BLaER1 (cell line): ENCODE results near the gene WDR1.

Experiments used
- H3K27ac ChIP-seq: shearing (Covaris generic); formaldehyde crosslinking; 2 replicates; pipeline ENCODE4 v1.8.1; 2022
- H3K27me3 ChIP-seq: shearing (Covaris generic); formaldehyde crosslinking; 2 replicates; pipeline ENCODE4 v1.8.1; 2022
- H3K36me3 ChIP-seq: shearing (Covaris generic); formaldehyde crosslinking; 2 replicates; pipeline ENCODE4 v1.8.1; 2022
- H3K4me1 ChIP-seq: shearing (Covaris generic); formaldehyde crosslinking; 2 replicates; pipeline ENCODE4 v1.8.1; 2022
- H3K4me2 ChIP-seq: shearing (Covaris generic); formaldehyde crosslinking; 2 replicates; pipeline ENCODE4 v1.8.1; 2022
- H3K4me3 ChIP-seq: shearing (Covaris generic); formaldehyde crosslinking; 2 replicates; pipeline ENCODE4 v1.8.1; 2022
- H3K9ac ChIP-seq: shearing (Covaris generic); formaldehyde crosslinking; 2 replicates; pipeline ENCODE4 v1.8.1; 2022
- H3K9me3 ChIP-seq: shearing (Covaris generic); formaldehyde crosslinking; 2 replicates; pipeline ENCODE4 v1.8.1; 2022
- H4K20me1 ChIP-seq: shearing (Covaris generic); formaldehyde crosslinking; 2 replicates; pipeline ENCODE4 v1.8.1; 2022
- Cebpa-rat ChIP-seq: shearing (Covaris generic); IDR thresholded peaks from 2 replicates; pipeline ENCODE4 v1.8.1; 2022

WDR1 gene

GRCh38 chr4:10094841-10095240, 21.8 kb downstream of the WDR1 start:
- Histone ChIP-seq H3K9ac (peak overlapping the region; percentile 86), H3K4me2 (peak overlapping the region; percentile 97), H4K20me1 (peaks cover 59% of the 10 kb centered on the region), H3K27ac (peak overlapping the region; percentile 98), H3K9me3 (no peaks in the 10 kb centered on the region), H3K4me1 (peaks cover 100% of the 10 kb centered on the region), H3K27me3 (no peaks in the 10 kb centered on the region), H3K36me3 (peaks cover 59% of the 10 kb centered on the region), H3K4me3 (peak overlapping the region; percentile 60)
- TF ChIP-seq Cebpa-rat: no peak

DNA sequence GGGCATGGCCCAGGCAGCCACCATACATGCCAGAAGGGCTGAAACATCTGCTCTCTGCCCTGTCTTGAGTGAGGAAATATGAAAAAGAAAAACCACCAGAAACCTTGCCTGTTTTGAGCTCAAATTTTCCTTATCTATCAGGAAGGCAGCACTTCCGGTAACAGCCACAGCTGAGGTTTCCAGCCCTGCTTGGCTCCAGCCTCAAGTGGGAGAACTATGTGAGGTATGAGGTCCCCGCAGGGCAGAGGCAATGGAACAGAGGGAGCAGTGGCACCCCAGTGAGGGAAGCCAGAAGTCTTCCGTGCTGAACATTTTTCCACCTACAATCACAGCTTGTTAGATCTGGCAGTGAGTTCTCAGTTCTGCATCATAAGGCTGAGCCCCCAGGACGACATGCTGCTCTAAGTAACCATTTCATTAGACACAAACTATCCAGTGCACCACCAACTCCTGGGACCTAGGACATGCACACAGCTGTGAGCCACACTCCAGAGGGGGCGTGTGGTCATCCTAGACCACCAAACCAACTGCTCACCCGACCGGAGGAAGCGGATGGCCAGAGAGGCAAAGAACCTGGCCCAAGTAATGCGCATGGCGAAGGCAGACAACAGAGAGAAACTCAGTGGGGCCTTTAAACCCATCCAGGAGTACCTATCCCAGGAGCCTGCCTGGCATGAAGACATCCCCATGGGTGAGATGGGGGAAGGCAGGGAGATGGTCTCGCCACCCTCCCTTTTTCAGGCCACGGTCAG, 22.6 kb downstream of the WDR1 start:
- TF ChIP-seq Cebpa-rat: no peak
- Histone ChIP-seq H3K27me3 (no peaks in the 10 kb centered on the region), H3K36me3 (peaks cover 60% of the 10 kb centered on the region), H3K27ac (peak overlapping the region; percentile 98), H3K4me3 (peak overlapping the region; percentile 60), H3K4me1 (peaks cover 100% of the 10 kb centered on the region), H3K9ac (peak overlapping the region; percentile 86), H3K9me3 (no peaks in the 10 kb centered on the region), H4K20me1 (peaks cover 60% of the 10 kb centered on the region), H3K4me2 (peak overlapping the region; percentile 97)

DNA sequence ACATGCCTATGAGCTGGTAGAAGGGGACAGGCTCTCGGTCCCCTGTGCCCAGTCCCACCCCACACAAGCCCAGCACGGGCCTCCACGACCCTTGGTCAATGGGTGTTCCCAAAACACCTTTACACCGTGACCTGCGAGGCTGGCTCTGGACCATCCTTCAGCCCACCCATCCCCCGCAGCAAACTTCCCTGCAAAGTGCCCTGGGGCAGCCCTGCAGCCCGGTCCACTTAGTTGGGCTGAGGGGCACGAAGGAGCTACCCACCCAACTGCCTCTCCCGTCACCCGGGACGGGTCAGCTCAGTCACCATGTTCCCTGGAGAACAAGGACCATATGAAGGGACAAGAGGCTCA, 23.4 kb downstream of the WDR1 start:
- Histone ChIP-seq H3K4me2 (peak overlapping the region; percentile 97), H3K27ac (peak overlapping the region; percentile 98), H3K4me3 (peak overlapping the region; percentile 60), H3K9me3 (no peaks in the 10 kb centered on the region), H3K27me3 (no peaks in the 10 kb centered on the region), H3K4me1 (peaks cover 98% of the 10 kb centered on the region), H3K36me3 (peaks cover 61% of the 10 kb centered on the region), H3K9ac (peak overlapping the region; percentile 86), H4K20me1 (peaks cover 61% of the 10 kb centered on the region)
- TF ChIP-seq Cebpa-rat: no peak

GRCh38 chr4:10092481-10093270, 23.9 kb downstream of the WDR1 start:
- Histone ChIP-seq H3K4me1 (peaks cover 92% of the 10 kb centered on the region), H3K4me2 (peak overlapping the region; percentile 97), H3K9ac (peak overlapping the region; percentile 86), H4K20me1 (peaks cover 58% of the 10 kb centered on the region), H3K9me3 (no peaks in the 10 kb centered on the region), H3K27me3 (no peaks in the 10 kb centered on the region), H3K36me3 (peaks cover 61% of the 10 kb centered on the region), H3K4me3 (peak overlapping the region; percentile 60), H3K27ac (peak overlapping the region; percentile 98)
- no peak for TF ChIP-seq Cebpa-rat

- peaks cover 54% of the 10 kb centered on the region for H4K20me1 ChIP-seq
- H3K9me3 ChIP-seq: no peaks in the 10 kb centered on the region
- no peak for TF ChIP-seq Cebpa-rat
- H3K36me3 ChIP-seq: peaks cover 61% of the 10 kb centered on the region
- H3K4me2 ChIP-seq: peak overlapping the region; percentile 97
- peak overlapping the region; percentile 86 for H3K9ac ChIP-seq
- H3K4me1 ChIP-seq: peaks cover 82% of the 10 kb centered on the region
- H3K27me3 ChIP-seq: no peaks in the 10 kb centered on the region
- H3K4me3 ChIP-seq: peak overlapping the region; percentile 60
- H3K27ac ChIP-seq: peak overlapping the region; percentile 98
Measured at GRCh38 chr4:10091531-10092181, 24.9 kb downstream of the WDR1 start.

DNA sequence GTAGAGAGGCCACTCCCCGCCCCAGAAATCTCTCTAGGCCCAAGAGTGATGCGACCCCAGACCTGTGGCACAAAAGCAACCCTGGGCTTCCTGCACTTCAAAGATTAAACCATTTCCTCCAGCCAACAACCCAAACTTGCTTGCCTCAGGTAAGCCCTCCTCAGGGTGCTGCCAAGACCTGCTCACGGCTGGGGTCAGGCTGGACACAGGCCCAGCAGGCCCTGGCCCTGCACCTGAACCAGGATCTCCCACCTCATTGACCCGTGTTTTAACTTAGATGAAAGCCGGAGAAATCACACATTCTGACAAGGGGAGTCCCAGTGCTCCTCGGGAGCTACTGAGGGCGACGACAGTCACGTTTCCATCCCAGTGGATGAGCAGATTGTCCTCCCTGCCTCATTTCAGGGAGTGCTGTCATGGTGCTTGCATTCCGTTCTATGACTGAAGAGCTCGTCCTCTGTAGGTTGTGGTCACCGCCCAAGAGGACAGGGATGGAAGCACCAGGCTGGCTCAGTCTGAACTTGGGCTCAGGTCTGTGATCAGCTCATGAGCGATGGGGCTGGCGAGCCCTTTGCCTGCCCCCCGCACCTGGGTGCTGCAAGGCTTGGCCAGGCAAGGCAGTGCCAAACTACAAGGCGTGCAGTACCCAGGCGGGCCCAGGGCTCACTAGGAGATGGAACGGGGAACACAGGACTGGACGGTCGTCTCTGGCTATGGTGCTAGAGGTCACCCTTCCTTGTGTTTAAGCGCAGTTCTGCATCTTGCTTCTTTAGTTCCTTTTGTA, 25.9 kb downstream of the WDR1 start:
- TF ChIP-seq Cebpa-rat: no peak
- peaks cover 72% of the 10 kb centered on the region for H3K4me1 ChIP-seq
- H3K27me3 ChIP-seq: no peaks in the 10 kb centered on the region
- H3K36me3 ChIP-seq: peaks cover 69% of the 10 kb centered on the region
- H3K9me3 ChIP-seq: no peaks in the 10 kb centered on the region
- H4K20me1 ChIP-seq: peaks cover 63% of the 10 kb centered on the region
- peak overlapping the region; percentile 98 for H3K27ac ChIP-seq
- H3K9ac ChIP-seq: peak overlapping the region; percentile 86; the same call in 1 of the 2 replicates
- H3K4me2 ChIP-seq: peak overlapping the region; percentile 97
- H3K4me3 ChIP-seq: peak overlapping the region; percentile 43; the same call in 1 of the 2 replicates

GRCh38 chr4:10089346-10089745, 27.3 kb downstream of the WDR1 start:
- H3K4me2 ChIP-seq: peak overlapping the region; percentile 97; the same call in 1 of the 2 replicates

DNA sequence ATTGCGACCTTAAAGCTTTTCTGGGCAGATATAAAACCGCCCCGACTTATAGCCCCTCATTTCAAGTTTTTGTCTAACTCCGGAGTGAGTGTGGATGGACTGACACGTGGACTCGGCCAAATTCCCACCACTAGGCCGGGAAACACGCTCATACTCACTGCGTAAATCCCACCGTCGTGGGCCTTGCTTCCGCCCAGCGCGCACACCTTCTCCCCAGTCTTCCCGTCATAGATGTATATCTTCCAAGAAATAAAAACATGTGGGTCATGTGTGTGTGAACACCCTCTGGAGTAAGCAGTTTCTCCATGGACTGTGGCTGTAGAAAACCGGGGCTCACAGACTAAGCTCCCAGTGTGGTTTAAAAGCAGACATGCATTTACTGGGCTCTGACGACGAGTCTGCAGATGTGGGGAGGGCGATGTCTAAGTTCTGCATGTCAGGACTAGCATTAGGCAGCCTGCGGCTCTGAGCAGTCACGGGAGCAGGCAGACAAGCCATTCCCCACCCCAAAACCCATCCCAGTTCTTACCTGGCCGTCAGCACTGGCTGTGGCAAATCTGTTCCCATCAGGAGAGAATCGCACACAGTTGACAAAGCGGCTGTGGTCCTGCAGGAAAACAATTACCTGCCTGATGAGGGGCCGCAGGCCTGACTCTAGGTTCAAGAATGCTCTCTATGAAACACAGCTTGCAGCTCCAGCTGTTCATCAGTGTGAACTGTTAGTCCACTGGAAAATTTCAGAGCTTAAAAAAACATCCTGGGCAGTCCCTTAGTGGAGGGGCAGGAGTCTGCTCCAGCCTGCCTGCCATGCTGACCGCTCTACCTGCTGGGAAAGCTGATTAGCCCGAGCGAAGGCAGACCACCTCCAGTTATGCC, 28.2 kb downstream of the WDR1 start:
- Histone ChIP-seq H3K27ac (peak overlapping the region; percentile 8; the same call in 1 of the 2 replicates), H3K9me3 (no peaks in the 10 kb centered on the region), H3K9ac (no peak overlapping the region), H3K27me3 (no peaks in the 10 kb centered on the region), H3K4me2 (0 out of 2 replicates have a peak overlapping the region, but pooled peaks have one; percentile 97), H3K4me3 (no peak overlapping the region), H3K36me3 (peaks cover 92% of the 10 kb centered on the region), H3K4me1 (peaks cover 49% of the 10 kb centered on the region), H4K20me1 (peaks cover 86% of the 10 kb centered on the region)
- no peak for TF ChIP-seq Cebpa-rat

More at GRCh38 chr4:10089346-10089745, 27.3 kb downstream of the WDR1 start:
- Histone ChIP-seq H3K4me1 (peaks cover 59% of the 10 kb centered on the region), H4K20me1 (peaks cover 76% of the 10 kb centered on the region), H3K4me3 (no peak overlapping the region), H3K9ac (no peak overlapping the region), H3K27me3 (no peaks in the 10 kb centered on the region), H3K27ac (peak overlapping the region; percentile 98; the same call in 1 of the 2 replicates), H3K36me3 (peaks cover 82% of the 10 kb centered on the region), H3K9me3 (no peaks in the 10 kb centered on the region)
- no peak for TF ChIP-seq Cebpa-rat
